HG02840 (cell line): ENCODE data around the gene TARS3.
A peak's percentile ranks its signal among the peaks of the same experiment; 100 is the strongest.
"Not testable (repeated sequence)": the region's sequence is repeated elsewhere in the genome, so short reads cannot be mapped to it uniquely, and the experiment has no call there.

ENCODE experiments used
- ATAC-seq: cut with Tn5 transposase; IDR thresholded peaks from one replicate; pipeline ENCODE4 v1.9.1; 2021; ENCODE audit warnings: mild to moderate bottlenecking, moderate library complexity, moderate number of reproducible peaks; ENCODE audit not compliant: unreplicated experiment, low FRiP score

TARS3 gene

DNA sequence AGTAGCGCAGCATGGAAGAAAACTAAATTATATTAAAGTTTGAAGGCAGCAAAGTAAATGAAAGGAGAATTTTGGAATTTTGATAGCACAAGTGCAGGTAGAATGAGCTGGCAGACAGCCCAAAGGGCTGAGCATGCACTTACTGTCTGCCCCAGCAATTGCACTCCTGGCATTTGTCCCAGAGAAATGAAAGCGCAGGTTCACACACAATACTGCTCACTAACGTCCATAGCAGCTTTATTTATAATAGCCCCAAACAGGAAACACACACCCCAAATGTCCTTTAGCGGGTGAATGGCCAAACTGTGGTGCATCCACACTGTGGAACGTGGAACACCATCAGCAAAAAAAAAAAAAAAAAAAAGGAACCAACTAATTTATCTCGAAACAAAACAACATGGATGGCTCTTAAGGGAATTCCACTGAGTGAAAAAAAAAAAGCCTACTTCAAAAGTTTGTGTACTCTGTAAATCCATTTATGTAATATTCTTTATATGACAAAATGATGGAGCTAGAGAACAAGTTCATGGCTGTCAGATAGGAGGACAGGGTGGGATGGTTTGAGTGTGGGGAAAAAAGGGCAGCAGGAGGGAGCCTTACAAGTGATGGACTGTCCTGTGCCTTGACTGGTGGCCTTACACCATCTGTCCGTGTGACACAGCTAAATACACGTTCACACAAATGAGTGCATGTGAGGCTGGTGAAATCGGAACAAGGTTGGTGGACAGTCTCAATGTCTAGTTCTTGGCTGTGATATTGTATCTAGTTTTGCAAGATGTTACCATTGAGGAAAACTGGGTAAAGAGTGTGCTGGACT, 66.1 kb downstream of the TARS3 start:
- no peak for ATAC-seq

DNA sequence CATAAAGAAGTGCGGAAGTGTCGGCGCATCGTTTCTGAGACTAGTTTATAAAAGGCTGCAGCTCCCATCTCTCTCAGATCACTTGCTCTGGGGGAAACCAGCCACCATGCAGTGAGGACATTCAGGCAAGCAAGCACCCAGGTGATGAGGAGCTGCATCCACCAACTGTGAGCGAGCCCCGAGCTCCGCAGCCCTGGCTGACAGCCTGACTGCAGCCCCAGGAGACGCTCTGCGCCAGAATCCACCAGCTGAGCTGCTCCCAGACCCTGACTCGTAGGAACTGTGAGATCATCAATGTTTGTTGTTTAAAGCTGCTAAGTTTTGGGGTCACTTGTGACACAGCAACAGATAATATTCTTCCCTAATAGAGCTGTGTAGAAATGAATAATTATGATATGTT, 67.1 kb downstream of the TARS3 start:
- ATAC-seq, result no peak

- not testable (repeated sequence) for ATAC-seq
These were observed 69.5 kb downstream of the TARS3 start for GRCh38 chr15:101654624-101655337.

DNA sequence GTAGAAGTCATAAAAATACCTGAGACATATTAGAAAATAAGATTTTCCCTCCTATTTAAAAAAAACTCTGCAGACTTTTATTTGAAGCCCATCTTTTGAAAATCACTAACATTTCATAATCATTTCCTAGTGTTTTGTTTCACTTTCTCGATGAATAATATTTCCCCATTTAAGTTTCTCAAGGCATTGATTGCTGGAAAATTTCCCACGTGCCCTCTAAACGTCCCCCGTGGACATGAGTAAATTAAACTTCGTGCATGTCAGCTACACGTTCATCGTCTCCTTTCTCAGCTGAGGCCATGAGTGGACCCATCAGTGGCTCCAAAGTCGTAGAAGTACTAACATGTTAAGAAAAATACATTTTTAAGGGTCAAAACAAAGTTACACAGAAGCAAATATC, 70.1 kb downstream of the TARS3 start:
- no peak for ATAC-seq

- ATAC-seq, result peak; percentile 7
These were observed 71.4 kb downstream of the TARS3 start for GRCh38 chr15:101652786-101653430.

DNA sequence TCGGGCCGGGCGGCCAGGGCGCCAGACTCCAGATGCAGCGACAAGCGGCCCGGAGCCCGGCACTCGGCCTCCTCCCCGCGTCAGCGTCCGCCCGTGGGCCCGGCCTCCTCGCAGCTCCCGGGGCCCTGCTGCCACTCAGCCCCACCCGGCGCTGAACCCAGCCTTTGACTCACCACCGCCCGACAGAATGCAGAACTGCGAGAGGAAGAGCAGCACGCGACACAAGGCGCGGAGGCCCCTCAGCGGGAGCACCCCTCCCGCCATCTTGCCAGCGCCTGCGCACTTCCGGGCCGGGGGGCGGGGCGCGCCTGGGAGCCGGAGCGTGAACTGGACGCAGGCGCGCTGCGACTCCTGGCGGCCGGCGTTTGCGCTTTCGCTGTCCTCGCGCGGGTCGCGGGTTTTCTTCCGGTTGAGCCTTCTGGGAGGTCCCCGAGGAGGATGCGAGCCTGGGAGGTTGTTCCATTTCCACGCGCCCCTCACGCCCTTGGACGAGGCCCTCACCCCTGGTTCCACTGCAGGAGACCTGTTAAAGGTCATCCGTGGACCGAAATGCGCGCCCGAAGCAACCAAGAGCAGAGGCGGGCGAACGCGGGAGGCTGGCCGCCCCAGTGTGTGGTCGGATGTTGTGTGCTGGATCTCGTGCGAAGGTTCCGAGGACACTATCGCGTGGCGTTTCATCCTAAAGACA, 72.0 kb downstream of the TARS3 start, which contains the start of gene TM2D3:
TM2D3 (minus strand) TSS at position 284 of the 688 bp plus-strand sequence; CDS start at position 264, 20 bp downstream.
- ATAC-seq, result peak; percentile 87

DNA sequence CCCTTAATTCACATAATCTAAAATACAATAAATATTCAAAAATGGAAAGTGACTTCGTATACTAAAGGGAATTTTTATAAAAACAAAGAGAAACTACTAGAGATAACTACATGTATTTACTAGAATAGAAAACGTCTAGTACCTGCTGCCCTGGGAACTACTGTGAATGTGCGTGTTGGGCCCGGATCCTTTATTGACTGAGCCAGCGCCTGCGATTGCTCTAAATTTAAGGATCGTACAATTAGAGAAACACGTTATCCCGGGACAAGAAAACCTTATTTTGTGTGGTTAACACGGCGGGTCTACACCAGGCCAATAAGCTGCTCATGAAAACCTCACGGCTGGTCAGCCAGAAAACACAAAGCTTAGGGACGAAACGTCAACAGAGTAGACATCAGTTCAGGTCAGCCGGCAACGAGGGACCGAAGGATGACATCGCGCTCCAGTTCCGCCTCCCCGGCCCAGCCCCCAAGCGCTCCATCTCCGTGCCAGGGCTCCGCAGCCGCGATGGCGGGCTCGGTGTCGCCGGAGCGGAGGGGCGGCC, 72.6 kb downstream of the TARS3 start:
- ATAC-seq, result peak; percentile 47

DNA sequence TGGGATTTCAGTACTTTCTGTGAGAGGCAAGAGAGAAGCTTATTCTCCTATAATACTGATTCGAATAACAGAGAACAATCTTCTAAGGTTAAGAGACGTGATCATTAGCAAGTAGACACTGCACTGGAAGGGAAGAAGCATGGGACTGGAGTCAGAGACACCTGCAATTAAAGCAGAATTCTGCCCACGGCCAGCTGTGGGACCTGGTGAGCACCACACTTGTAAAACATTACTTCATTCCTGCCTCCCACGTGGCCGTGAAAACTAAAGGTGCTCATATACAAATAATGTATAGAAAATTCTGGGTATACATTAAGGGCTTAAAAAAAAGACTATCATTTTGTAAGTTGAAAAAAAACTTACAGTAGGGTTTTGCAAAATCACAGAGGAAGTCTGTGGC, 74.1 kb downstream of the TARS3 start:
- no peak for ATAC-seq

DNA sequence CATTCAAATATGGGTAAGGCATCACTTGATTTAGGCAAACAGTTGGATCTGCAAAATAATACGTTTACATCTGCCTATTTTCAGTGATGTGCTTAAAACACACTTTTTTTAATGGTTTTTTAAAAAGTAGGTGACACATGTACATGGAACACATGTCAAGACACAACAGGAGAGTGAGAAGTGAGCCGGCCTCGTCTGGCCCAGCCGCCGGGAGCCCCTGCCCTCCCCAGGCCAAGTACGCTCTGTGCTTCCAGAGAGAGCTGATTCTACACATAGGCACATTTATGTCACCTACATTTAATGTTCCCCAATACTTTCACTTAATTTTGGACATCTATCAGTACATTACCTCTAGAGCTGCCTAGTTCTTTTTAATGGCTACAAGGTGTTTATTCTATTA, 75.9 kb downstream of the TARS3 start:
- no peak for ATAC-seq

DNA sequence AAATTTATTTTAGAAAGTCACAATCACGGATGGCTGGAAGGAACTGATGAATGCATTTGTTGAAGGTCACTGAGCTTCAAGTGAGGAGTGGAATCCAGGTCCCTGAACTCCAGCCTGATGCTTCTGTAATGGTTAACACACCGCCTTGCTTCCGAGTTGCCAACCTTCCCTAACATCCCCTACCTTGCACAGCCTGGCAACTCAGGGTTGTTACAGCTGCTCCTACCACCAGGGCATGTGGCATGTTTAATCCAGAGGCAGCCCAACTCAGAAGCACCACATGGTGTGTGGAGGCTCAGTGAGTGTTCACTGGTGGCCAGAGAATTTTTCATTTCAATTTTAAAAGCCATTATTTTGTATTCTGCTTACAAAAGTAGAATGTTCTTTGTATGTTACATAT, 77.0 kb downstream of the TARS3 start:
- ATAC-seq, result no peak

DNA sequence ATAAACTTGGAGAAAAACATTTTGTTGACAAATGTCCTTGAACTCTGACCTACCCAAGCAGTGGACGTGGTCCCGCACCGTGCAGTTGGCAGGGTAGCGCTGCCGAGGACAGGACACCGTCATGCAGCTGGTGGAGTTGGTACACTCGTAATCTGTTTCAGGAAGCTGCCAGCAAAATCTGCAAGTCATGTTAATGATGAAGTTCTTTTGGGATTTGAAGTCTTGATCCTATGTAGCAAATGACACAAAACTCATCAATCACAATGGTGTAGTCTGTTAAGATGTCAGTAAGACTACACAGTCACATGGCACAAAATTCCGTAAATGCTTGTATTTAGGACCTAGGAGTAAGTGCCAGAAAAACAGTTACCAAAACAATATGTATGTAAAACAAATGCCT, 77.6 kb downstream of the TARS3 start:
- ATAC-seq, result no peak

DNA sequence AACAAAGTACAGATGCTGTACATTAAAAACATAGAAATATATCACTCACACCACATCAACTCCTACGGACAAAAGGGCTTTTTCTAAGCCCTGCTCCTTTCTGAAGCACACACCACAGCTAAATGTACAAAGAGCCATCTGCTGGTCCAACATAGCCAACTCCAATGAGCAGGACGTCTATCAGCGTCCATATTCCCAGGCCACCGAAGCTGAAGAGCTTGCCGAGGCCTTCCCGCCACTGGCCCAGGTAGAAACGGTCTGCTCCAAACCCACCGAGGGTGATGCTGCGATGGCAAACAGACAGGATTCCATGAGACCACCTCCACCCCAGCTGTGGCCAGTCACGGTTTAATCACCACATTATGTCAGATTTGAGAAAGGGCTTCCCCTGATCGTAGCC, 81.9 kb downstream of the TARS3 start:
- no peak for ATAC-seq

GRCh38 chr15:101641894-101642293, 82.4 kb downstream of the TARS3 start:
- no peak for ATAC-seq

GRCh38 chr15:101641129-101641764, 83.0 kb downstream of the TARS3 start:
- ATAC-seq, result no peak

DNA sequence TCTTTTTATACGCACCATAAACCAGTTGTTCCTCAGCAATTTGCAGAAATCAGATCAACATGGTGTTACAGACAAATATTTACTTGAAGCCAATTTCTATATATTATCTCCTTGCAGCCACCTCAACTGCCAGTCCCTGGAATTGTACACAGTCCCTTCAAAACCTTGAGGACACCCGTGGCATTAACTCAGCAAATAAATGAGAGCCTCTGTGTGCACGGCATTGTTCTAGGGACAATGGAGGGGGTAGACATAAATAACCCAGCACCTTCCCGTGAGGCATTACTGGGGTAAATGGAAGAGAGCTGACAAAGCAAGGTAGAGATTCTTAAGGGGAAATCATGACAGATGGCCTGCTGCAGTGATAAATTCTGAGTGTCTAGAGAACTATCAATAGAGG, 84.6 kb downstream of the TARS3 start:
- ATAC-seq, result no peak

DNA sequence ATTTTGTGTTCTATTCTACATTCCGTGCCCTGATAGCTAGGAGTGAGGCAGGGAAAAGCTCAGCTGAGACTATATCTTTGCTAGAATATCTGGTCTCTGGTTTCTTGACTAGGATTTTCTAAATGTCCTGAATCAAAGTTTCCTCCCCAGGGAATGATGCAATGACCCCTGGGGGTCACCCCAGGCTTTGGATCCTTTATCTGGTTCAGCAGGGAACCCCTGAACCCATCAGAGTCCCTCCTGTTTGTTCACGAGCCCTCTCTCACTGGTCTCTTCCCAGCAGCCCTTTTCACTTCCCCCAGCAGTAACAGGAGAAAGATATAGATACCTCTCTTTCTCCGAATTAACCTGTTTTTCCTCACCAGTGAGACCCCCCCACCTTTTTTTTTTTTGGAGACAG, 86.4 kb downstream of the TARS3 start:
- ATAC-seq, result no peak

DNA sequence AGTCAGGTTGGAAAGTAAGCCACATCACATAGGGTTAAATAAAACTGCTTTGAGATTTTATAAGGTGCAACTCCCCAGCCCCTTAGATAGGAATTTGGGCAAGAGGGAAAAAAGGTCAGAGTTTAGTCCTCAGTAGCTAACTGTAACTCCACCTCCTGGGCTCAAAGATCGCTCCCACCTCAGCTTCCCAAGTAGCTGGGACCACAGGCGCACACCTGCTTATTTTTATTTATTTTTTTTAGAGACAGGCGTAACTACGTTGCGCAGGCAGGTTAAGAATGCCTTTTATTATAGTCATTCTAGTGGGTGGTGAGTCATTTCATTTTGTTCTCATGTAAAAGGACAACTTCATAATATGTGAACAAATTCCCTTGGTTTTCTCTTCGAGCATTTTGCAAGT, 86.8 kb downstream of the TARS3 start:
- ATAC-seq, result no peak

DNA sequence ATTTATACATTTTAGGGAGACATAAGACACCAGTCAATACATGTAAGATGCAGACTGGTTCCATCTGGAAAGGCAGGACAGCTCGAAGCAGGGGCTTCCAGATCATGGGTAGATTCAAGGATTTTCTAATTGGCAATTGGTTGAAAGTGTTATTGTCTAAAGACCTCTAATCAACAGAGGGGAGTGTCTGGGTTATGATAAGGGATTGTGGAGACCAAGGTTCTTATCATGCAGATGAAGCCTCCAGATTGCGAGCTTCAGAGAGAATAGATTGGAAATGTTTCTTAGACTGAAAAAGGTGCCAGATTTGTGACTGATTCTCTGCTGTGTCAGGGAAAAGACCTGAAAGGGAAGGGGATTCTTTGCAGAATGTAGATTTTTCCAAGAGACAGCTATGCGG, 87.2 kb downstream of the TARS3 start:
- ATAC-seq, result no peak

- no peak for ATAC-seq
These were observed 88.1 kb downstream of the TARS3 start for GRCh38 chr15:101635944-101636727.
